ENCODE data around the gene RAB24. TPM values are rescaled to one million over a fixed set of nuclear protein-coding genes. Genes with fewer than 3 reads are reported as not detected.
"Not testable (repeated sequence)": the region's sequence is repeated elsewhere in the genome, so short reads cannot be mapped to it uniquely, and the experiment has no call there.

RAB24 gene
- total RNA-seq, 1 donor from 2014 or later = 18.9 TPM

DNA sequence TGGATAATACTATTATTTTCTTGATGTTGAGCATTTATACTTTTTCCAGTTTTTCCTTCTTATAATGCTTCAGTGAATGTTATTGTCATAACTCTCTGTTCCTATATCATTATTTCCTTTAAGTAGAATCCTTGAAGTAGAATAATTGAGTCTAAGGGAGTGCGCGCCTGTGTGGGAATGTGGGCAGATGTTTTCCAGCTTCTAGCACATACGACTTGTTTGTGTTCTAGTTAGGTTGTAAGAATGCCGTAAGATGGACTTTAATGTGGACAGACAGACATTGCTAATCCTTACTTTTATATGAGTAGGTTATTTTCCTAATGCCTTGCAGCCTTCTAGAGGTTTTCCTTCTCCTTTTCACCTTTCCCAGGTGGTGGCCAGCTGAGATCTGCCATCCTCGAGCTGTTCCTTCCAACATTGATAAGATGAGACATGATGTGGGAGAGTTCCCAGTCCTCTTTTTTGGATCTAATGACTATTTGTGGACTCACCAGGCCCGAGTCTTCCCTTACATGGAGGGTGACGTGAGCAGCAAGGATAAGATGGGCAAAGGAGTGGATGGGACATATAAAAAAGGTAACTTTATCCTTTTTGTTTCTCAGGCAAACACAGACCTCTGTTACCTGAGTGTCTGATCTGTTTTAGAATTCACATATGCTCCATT lies 34.2 kb downstream of the RAB24 start:
- no peak for ATAC-seq
- DNase-seq (ENCODE audit: missing footprints) = no peak
- intact Hi-C loops (cut with DNase I) = no loop called here

DNA sequence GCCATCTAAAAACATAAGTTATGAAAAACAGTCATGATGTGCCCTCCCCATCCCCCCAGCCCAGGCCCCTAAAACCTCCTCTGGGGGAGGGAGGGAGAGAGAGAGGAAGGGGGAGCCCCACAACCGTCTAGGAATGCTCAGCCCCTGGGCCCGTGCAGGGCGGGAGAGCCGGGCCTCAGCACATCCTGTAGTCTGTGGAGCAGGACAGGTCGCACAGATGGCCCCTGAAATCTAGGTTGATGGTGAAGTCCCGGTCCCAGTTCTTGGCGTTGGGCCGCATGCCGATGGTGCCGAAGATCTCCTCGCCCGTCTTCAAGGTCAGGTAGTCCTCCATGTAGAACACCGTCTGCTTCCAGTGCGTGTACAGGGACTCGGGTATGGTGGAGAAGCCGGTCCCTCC lies 38.1 kb downstream of the RAB24 start:
- no peak for DNase-seq (ENCODE audit: missing footprints)
- peak; percentile 20 for ATAC-seq
- intact Hi-C loops (cut with DNase I) = no loop called here

- intact Hi-C loops (cut with DNase I) = no loop called here
- ATAC-seq = no peak
- DNase-seq (ENCODE audit: missing footprints) = no peak
Observed at GRCh38 chr5:177264178-177264577, 39.3 kb downstream of the RAB24 start.

GRCh38 chr5:177261510-177261909 lies 42.0 kb downstream of the RAB24 start:
- DNase-seq (ENCODE audit: missing footprints) (no peak), ATAC-seq (no peak)
- intact Hi-C loops (cut with DNase I) = no loop called here

DNA sequence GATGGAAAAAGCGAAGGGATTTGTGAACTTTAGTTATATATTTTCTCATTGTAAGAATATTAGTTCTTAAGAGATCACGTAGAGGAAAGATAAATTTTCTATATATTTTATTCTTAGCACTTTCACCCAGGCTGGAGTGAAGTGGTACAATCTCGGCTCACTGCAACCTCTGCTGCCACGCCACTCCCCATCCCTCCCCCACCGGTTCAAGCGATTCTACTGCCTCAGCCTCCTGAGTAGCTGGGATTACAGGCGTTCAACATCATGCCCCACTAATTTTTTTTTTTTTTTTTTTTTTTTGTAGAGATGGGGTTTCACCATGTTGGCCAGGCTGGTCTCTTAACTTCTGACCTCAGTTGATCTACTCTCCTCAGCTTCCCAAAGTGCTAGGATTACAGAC lies 42.6 kb downstream of the RAB24 start:
- ATAC-seq = no peak
- no peak for DNase-seq (ENCODE audit: missing footprints)
- intact Hi-C loops (cut with DNase I) = no loop called here

- DNase-seq (ENCODE audit: missing footprints); intact Hi-C loops (cut with DNase I); ATAC-seq: not testable (repeated sequence)
Observed at GRCh38 chr5:177258711-177259110, 44.8 kb downstream of the RAB24 start.

DNA sequence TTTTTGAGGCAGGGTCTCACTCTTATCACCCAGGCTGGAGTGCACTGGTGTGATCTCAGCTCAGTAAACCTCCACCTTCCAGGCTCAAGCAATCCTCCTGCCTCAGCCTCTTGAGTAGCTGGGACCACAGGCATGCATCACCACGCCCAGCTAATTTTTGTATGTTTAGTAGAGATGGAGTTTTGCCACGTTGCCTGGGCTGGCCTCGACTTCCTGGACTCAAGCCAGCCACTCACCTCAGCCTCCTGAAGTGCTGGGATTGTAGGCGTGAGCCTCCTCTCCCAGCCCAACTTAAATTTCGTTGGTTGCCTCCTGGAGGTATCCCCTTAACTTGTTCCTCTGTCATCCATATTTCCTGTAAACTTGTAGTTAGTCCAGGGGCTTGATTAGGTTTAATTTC lies 47.2 kb downstream of the RAB24 start:
- ATAC-seq (no peak), DNase-seq (ENCODE audit: missing footprints) (no peak)
- intact Hi-C loops (cut with DNase I) = no loop called here

DNA sequence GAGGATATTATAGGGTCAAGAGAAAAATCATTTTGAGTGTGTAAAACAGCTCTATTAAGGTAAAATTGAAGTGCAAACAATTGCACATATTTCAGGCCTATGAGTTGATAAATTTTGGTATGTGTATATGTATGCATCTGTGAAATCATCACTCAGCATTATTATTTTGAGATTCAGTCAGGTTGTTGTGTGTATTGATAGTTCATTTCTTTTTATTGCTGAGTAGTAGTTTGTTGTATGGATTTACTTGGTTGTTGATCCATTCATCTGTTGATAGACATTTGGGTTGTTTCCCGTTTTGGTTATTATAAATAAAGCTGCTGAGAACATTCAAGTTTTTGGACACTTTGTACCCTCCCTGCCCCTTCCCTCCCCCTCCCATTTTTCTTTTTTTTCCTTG lies 50.3 kb downstream of the RAB24 start:
- intact Hi-C loops (cut with DNase I) = no loop called here
- ATAC-seq (no peak), DNase-seq (ENCODE audit: missing footprints) (no peak)

Other genes with a start within 250 kb of the RAB24 start
- 4.3 TPM for gene FGFR4, start 216.8 kb downstream of the RAB24 start, total RNA-seq
- gene NSD1, start 169.9 kb downstream of the RAB24 start, total RNA-seq = 36.1 TPM
- gene PRELID1, start 80 bp upstream of the RAB24 start, total RNA-seq = 34.1 TPM
- 2.0 TPM for gene MXD3, start 8.2 kb upstream of the RAB24 start, total RNA-seq
- 72.3 TPM for gene LMAN2, start 47.9 kb upstream of the RAB24 start, total RNA-seq
- gene RGS14, start 54.2 kb upstream of the RAB24 start, total RNA-seq = 3.9 TPM
- gene SLC34A1, start 80.7 kb upstream of the RAB24 start, total RNA-seq = not detected
- gene PFN3, start 96.9 kb upstream of the RAB24 start, total RNA-seq = not detected
- gene F12, start 105.8 kb upstream of the RAB24 start, total RNA-seq = not detected
- 18.1 TPM for gene GRK6, start 123.0 kb upstream of the RAB24 start, total RNA-seq
- gene PRR7, start 143.1 kb upstream of the RAB24 start, total RNA-seq = 1.4 TPM
- 32.2 TPM for gene DBN1, start 169.9 kb upstream of the RAB24 start, total RNA-seq
- 43.1 TPM for gene PDLIM7, start 193.9 kb upstream of the RAB24 start, total RNA-seq
- gene DOK3, start 206.1 kb upstream of the RAB24 start, total RNA-seq = 4.4 TPM
- 30.1 TPM for gene DDX41, start 213.2 kb upstream of the RAB24 start, total RNA-seq

Measured in Right ventricle myocardium inferior (tissue), 1 donor.